T-cell (primary cell): ENCODE results near the gene RAB4A. TPM values are rescaled to one million over a fixed set of nuclear protein-coding genes. Genes with fewer than 3 reads are reported as not detected.

Experiments used
- ATAC-seq, 4 experiments: fragments of 200-7000 bp in 3 of 4; fragments of 150-1000 bp in 1 of 4; cut with Tn5 transposase; replicated peaks in 1 of 4; 1 replicate in 3 of 4; 2 replicates in 1 of 4; pipeline ENCODE4 v1.10.0; 2021; ENCODE audit warnings: moderate library complexity in 3 of 4, mild to moderate bottlenecking in 2 of 4, moderate number of reproducible peaks in 1 of 4
- CTCF ChIA-PET, 2 donors: fragments of 300-600 bp; sonication (Branson Sonifier 250); formaldehyde crosslinking; loops; one replicate each; lab custom pipeline; 2022; ENCODE audit warnings: antibody characterized with exemption in 2 of 2; lab: Charles Lee
- POLR2A ChIA-PET, 2 donors: fragments of 300-600 bp; sonication (Branson Sonifier 250); formaldehyde crosslinking; loops; one replicate each; lab custom pipeline; 2022; ENCODE audit warnings: antibody characterized with exemption in 2 of 2; lab: Charles Lee
- DNase-seq, 35 experiments: peaks; one replicate each; pipeline versions ENCODE4 v3.0.0 to v3.0.0-alpha.2; 2013 to 2023
- H3K27ac ChIP-seq: one replicate; pipeline ENCODE4 v1.5.1; 2013; ENCODE audit warnings: low read length
- H3K27me3 ChIP-seq, 2 experiments: replicated peaks in 1 of 2; 1 replicate in 1 of 2; 2 replicates in 1 of 2; pipeline versions ENCODE4 v1.6.1 to v1.7.0; 2013; ENCODE audit warnings: low read length in 1 of 2, mixed read lengths in 1 of 2; ENCODE audit not compliant: control insufficient read depth in 2 of 2, insufficient read depth in 2 of 2; ENCODE audit errors: extremely low read depth in 1 of 2
- H3K36me3 ChIP-seq, 2 donors: 1 replicate in 1 of 2; 2 replicates in 1 of 2; pipeline versions ENCODE4 v1.6.1 to v1.7.0; 2013; ENCODE audit warnings: low read length in 1 of 2; ENCODE audit not compliant: control insufficient read depth in 2 of 2, insufficient read depth in 1 of 2; ENCODE audit errors: extremely low read depth in 1 of 2
- H3K4me1 ChIP-seq, 2 experiments: 1 replicate in 1 of 2; 2 replicates in 1 of 2; pipeline versions ENCODE4 v1.6.1 to v1.7.0; 2013; ENCODE audit warnings: low read length in 2 of 2, mixed read lengths in 1 of 2; ENCODE audit not compliant: insufficient read depth in 2 of 2, control insufficient read depth in 1 of 2; ENCODE audit errors: extremely low read depth in 1 of 2
- H3K4me3 ChIP-seq, 2 donors: 1 replicate in 1 of 2; 2 replicates in 1 of 2; pipeline versions ENCODE4 v1.5.1 to v1.7.0; 2013; ENCODE audit warnings: mild to moderate bottlenecking in 2 of 2, low read length in 1 of 2, moderate library complexity in 1 of 2; ENCODE audit not compliant: control insufficient read depth in 1 of 2; ENCODE audit errors: extremely low read depth in 1 of 2
- H3K9me3 ChIP-seq: 2 replicates; pipeline ENCODE4 v1.7.0; 2013
- H3K27ac Mint-ChIP-seq, 2 donors: one replicate each; pipeline ENCODE4 v1.8.0; 2020 to 2021; ENCODE audit warnings: mild to moderate bottlenecking in 2 of 2, mixed read lengths in 2 of 2
- H3K27me3 Mint-ChIP-seq, 2 donors: one replicate each; pipeline ENCODE4 v1.8.0; 2021 to 2022; ENCODE audit warnings: mixed read lengths in 2 of 2
- H3K36me3 Mint-ChIP-seq: one replicate; pipeline ENCODE4 v1.8.0; 2021; ENCODE audit warnings: mixed read lengths
- H3K4me1 Mint-ChIP-seq, 3 donors: one replicate each; pipeline ENCODE4 v1.8.0; 2020 to 2022; ENCODE audit warnings: mixed read lengths in 3 of 3, mild to moderate bottlenecking in 1 of 3
- H3K4me3 Mint-ChIP-seq, 3 donors: one replicate each; pipeline ENCODE4 v1.8.0; 2020 to 2022; ENCODE audit warnings: mild to moderate bottlenecking in 3 of 3, mixed read lengths in 3 of 3, moderate library complexity in 3 of 3
- H3K9me3 Mint-ChIP-seq, 3 donors: one replicate each; pipeline ENCODE4 v1.8.0; 2020 to 2022; ENCODE audit warnings: mixed read lengths in 3 of 3
- WGBS: methylation state at CpG from one replicate; pipeline ENCODE4 v1.1.5; 2013; ENCODE audit warnings: missing lambda C conversion rate; ENCODE audit not compliant: insufficient coverage; 5-methylcytosine and 5-hydroxymethylcytosine counted together
- total RNA-seq, 35 experiments: library from RNA in 6 of 35; stranded (reverse) in 6 of 35; fragments of 120-200 nt in 1 of 35; gene quantifications; one replicate each; pipeline versions ENCODE4 v1.2.1 to v1.2.4 and lab custom pipeline; 2013 to 2026

Gene RAB4A
- total RNA-seq, 5 donors from 2014 or later (not counting 1 experiment from before 2014, with no cell fraction given) = 25.4 to 52.1 (median 44.6) TPM

DNA sequence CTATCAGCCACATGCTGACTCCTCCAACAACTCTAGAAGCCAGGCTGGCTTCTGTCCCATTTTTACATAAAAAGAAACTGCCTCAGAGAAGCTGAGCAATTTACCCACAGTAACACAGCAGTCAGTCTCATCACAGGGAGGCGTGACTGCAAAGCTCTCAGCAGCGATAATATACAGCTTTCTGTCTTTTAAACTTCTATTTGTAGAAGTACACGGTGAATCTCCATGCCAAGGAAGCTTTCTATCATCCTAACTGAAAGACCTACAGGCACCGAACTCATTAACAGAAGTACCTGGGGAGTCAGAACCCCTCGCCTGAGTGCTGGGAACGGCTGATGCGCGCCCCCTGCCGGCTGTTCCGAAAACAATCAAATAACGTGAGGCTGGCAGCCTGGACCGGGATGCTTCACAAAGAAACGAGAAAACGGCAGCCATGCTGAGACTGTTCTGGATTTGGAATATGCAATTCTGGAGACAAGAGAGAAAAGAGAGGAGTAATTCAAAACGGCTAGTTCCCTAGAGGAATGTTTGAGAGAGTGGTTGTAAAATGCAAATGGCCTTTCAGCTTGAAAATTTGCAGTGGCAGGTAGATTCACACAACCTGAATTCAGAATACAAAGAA, 43.5 kb upstream of the RAB4A start:
- POLR2A ChIA-PET = no interaction called here
- H3K27ac Mint-ChIP-seq = no peak overlapping the region
- no peaks in the 10 kb centered on the region for H3K9me3 Mint-ChIP-seq
- Histone ChIP-seq H3K27me3 (peaks cover 0 to 7% of the 10 kb centered on the region in 2 experiments), H3K4me3 (no peak overlapping the region), H3K36me3 (no peaks in the 10 kb centered on the region), H3K9me3 (no peaks in the 10 kb centered on the region), H3K27ac (no peak overlapping the region), H3K4me1 (peaks cover 11 to 22% of the 10 kb centered on the region in 2 experiments)
- DNase-seq = peak; percentile 54 to 88 (median 78)
- H3K4me3 Mint-ChIP-seq = peak overlapping the region in 1 of 3 donors; percentile 3
- peaks cover 0 to 11% of the 10 kb centered on the region in 2 donors for H3K27me3 Mint-ChIP-seq
- CTCF ChIA-PET = interaction anchor here (0.5 to 4.5 kb wide), 20 partner anchors 9 to 635 kb away, joined by 3 to 44 read pairs (median 4); partner anchors contain the start of gene RHOU (in 2 of the 2)
- H3K36me3 Mint-ChIP-seq = no peaks in the 10 kb centered on the region
- peak; percentile 83 to 91 (median 86) for ATAC-seq
- 0% methylated on average over 8 of the region's 15 CpGs for WGBS
- peaks cover 18 to 27% (median 20%) of the 10 kb centered on the region in 3 donors for H3K4me1 Mint-ChIP-seq

DNA sequence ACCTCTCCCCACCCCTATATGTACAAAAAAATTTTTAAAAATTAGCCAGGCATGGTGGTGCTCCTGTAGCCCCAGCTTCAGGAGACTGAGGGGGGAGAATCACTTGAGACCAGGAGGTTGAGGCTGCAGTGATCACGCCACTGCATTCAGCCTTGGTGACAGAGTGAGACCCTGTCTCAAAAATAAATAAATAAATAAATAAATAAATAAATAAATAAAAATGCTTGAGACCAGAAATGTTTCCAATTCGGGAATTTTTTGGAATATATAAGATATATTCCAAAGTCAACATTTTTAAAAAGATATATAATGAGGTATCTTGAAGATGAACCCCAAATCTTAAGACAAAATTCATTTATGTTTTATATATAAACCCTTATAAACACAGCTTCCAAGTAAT, 42.4 kb upstream of the RAB4A start:
- Histone ChIP-seq H3K27ac (no peak overlapping the region), H3K4me1 (peaks cover 11 to 22% of the 10 kb centered on the region in 2 experiments), H3K36me3 (no peaks in the 10 kb centered on the region), H3K9me3 (no peaks in the 10 kb centered on the region), H3K4me3 (no peak overlapping the region), H3K27me3 (peaks cover 0 to 7% of the 10 kb centered on the region in 2 experiments)
- no peak overlapping the region for H3K4me3 Mint-ChIP-seq
- no peak for DNase-seq
- H3K9me3 Mint-ChIP-seq = no peaks in the 10 kb centered on the region
- WGBS = no CpG with 5 or more reads among the region's 2 CpGs
- ATAC-seq = no peak
- ChIA-PET POLR2A (interaction anchor here in 1 of 2 donors (0.6 kb wide), 1 partner anchor 21 kb away, joined by 4 read pairs; no protein-coding TSS in a partner anchor), CTCF (interaction anchor here (0.5 to 4.5 kb wide), 11 partner anchors 8 to 565 kb away, joined by 3 to 44 read pairs (median 7); partner anchors contain the start of gene RHOU (in 1 of the 2))
- no peaks in the 10 kb centered on the region for H3K36me3 Mint-ChIP-seq
- H3K4me1 Mint-ChIP-seq = peaks cover 18 to 27% (median 20%) of the 10 kb centered on the region in 3 donors
- H3K27ac Mint-ChIP-seq = no peak overlapping the region
- H3K27me3 Mint-ChIP-seq = peaks cover 1 to 11% of the 10 kb centered on the region in 2 donors

DNA sequence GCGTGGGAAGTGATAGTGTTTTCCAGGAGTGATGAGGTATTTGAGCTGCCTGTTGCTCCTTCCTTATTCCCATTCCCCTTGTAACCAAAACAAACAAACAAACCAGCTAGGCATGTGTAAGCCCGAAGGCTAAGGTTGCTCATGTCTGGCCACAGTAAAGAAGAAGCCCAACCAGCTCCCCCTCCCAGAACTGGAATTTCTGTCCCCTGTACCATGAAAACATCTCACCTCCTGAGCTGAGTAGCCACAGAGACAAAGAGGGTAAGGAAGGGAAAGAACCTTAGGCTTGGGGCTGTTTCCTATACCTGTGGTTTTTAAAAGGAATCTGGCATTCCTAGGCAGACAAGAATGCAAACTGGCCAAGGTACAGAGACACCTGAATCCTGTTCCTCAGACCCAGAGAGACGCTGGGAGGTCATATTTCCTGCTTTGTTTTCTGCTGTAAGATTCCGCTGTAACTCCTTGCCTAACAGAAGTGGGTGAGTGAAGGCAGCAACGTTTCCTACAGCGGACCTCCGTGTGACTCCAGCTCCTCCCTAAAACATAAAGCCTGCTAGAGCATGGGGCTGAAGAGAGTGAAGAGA, 41.7 kb upstream of the RAB4A start:
- no peak overlapping the region for H3K27ac ChIP-seq
- H3K9me3 Mint-ChIP-seq = no peaks in the 10 kb centered on the region
- H3K4me3 ChIP-seq = no peak overlapping the region
- WGBS = 38% methylated on average over 1 of the region's 7 CpGs
- H3K27ac Mint-ChIP-seq = peak overlapping the region in 1 of 2 donors; percentile 8
- ATAC-seq (peak in 2 of 4 experiments; percentile 36 to 43), DNase-seq (peak in 1 of 35 experiments; percentile 14)
- no peaks in the 10 kb centered on the region for H3K36me3 Mint-ChIP-seq
- peaks cover 8 to 11% of the 10 kb centered on the region in 2 donors for H3K27me3 Mint-ChIP-seq
- H3K4me3 Mint-ChIP-seq = peak overlapping the region in 1 of 3 donors; percentile 59
- no peaks in the 10 kb centered on the region for H3K9me3 ChIP-seq
- H3K4me1 ChIP-seq = peaks cover 11 to 22% of the 10 kb centered on the region in 2 experiments
- H3K4me1 Mint-ChIP-seq = peaks cover 18 to 27% (median 20%) of the 10 kb centered on the region in 3 donors
- no peaks in the 10 kb centered on the region for H3K36me3 ChIP-seq
- CTCF ChIA-PET = interaction anchor here (0.5 to 4.5 kb wide), 11 partner anchors 11 to 565 kb away, joined by 3 to 44 read pairs (median 5); partner anchors contain the start of gene RHOU (in 1 of the 2)
- POLR2A ChIA-PET = no interaction called here
- H3K27me3 ChIP-seq = peaks cover 0 to 7% of the 10 kb centered on the region in 2 experiments

DNA sequence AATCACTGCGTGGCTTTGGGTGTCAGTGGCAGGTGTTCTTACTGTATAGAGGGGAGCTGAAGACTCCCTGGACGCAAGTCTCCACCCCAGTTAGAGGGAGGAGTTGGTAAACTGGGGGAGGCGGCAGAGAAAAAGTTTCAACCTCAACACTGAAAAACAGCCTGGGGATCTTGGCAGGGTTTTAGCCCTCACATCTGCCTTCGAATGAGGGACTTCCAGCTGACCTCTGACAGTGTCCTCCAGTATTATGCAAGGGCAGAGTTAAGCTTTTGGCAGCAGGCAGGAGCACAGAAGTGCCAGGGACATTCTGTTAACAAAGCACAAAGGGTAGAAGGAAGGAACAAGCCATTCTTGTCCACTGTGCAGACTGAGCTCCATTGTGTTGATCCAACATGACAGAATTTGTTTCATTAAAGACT, 41.2 kb upstream of the RAB4A start:
- no peaks in the 10 kb centered on the region for H3K9me3 ChIP-seq
- no peak overlapping the region for H3K4me3 ChIP-seq
- POLR2A ChIA-PET = no interaction called here
- Mint-ChIP-seq H3K4me3 (peak overlapping the region in 1 of 3 donors; percentile 59), H3K27ac (peak overlapping the region; percentile 8 to 46), H3K9me3 (no peaks in the 10 kb centered on the region), H3K4me1 (peaks cover 18 to 27% (median 20%) of the 10 kb centered on the region in 3 donors), H3K27me3 (peaks cover 8 to 12% of the 10 kb centered on the region in 2 donors), H3K36me3 (no peaks in the 10 kb centered on the region)
- WGBS = no CpG with 5 or more reads among the region's 4 CpGs
- DNase-seq (no peak), ATAC-seq (peak in 2 of 4 experiments; percentile 27 to 39)
- H3K4me1 ChIP-seq = peaks cover 11 to 22% of the 10 kb centered on the region in 2 experiments
- H3K27ac ChIP-seq = no peak overlapping the region
- CTCF ChIA-PET = interaction anchor here (0.6 to 3.8 kb wide), 5 partner anchors 42 to 565 kb away, joined by 3 to 13 read pairs (median 5); partner anchors contain the start of gene RHOU (in 1 of the 2)
- H3K36me3 ChIP-seq = no peaks in the 10 kb centered on the region
- peaks cover 0 to 7% of the 10 kb centered on the region in 2 experiments for H3K27me3 ChIP-seq

DNA sequence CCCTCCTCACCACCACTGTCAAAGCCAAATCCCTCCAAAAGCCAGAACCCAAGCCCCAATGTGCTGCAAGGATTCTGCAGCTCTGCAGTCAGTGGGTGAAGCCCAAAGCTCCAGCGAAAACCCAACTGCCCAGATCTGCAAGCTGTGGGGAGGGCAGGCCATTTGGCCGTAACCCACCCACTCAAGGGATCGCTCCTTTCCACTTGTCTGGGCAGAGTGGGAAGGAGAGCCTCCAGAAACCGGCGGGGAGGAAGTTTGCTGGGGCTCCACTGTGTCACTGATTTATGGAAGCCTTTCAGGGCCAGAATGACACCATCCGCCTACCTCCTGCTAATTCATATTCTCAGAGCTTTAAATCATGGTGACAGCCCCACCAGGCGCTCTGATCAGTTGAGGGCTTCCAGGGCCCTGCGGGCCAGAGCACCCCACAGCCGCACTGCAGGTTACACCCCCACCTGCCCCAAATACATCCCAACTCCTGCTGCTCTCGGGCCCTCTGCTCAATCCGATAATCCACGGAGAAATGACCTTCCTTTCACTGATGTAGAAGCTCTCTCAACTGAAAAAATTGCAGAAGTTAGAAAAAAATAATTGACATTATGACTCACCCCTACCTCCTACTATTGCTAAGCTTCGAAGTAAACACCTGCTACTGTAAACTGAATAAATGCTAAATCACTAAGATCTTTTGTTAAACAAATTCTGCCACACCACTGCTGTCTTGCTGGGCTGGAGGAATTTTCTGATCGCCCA, 40.6 kb upstream of the RAB4A start:
- H3K36me3 Mint-ChIP-seq = no peaks in the 10 kb centered on the region
- 85% methylated on average over 7 of the region's 14 CpGs for WGBS
- no peak for DNase-seq
- peak overlapping the region in 1 of 3 donors; percentile 59 for H3K4me3 Mint-ChIP-seq
- peak overlapping the region; percentile 30 to 46 for H3K27ac Mint-ChIP-seq
- peaks cover 18 to 27% (median 20%) of the 10 kb centered on the region in 3 donors for H3K4me1 Mint-ChIP-seq
- H3K27me3 ChIP-seq = peaks cover 0 to 12% of the 10 kb centered on the region in 2 experiments
- ATAC-seq = no peak
- H3K4me1 ChIP-seq = peaks cover 11 to 22% of the 10 kb centered on the region in 2 experiments
- H3K27ac ChIP-seq = no peak overlapping the region
- POLR2A ChIA-PET = no interaction called here
- H3K36me3 ChIP-seq = no peaks in the 10 kb centered on the region
- CTCF ChIA-PET = interaction anchor here (0.6 to 1.4 kb wide), 5 partner anchors 41 to 566 kb away, joined by 3 to 5 read pairs (median 4); partner anchors contain the start of gene RHOU (in 1 of the 2)
- H3K4me3 ChIP-seq = no peak overlapping the region
- H3K9me3 ChIP-seq = no peaks in the 10 kb centered on the region
- H3K27me3 Mint-ChIP-seq = peaks cover 8 to 14% of the 10 kb centered on the region in 2 donors
- no peaks in the 10 kb centered on the region for H3K9me3 Mint-ChIP-seq
